IPS DF 6.9 (cell line): ENCODE data around the gene CCER1.

Experiments used
- DNase-seq: peaks from one replicate; pipeline ENCODE4 v3.0.0-alpha.2; 2013; ENCODE audit warnings: low read depth, low spot score
- H3K27ac ChIP-seq: one replicate; pipeline ENCODE4 v1.5.1; 2013; ENCODE audit warnings: low read length, control low read depth
- H3K27me3 ChIP-seq: 2 replicates; pipeline ENCODE4 v1.6.1; 2013; ENCODE audit warnings: mild to moderate bottlenecking, low read length; ENCODE audit not compliant: control insufficient read depth, insufficient read depth
- H3K36me3 ChIP-seq: 2 replicates; pipeline ENCODE4 v1.6.1; 2013; ENCODE audit warnings: low read length; ENCODE audit not compliant: control insufficient read depth, insufficient read depth
- H3K4me1 ChIP-seq: 2 replicates; pipeline ENCODE4 v1.6.1; 2013; ENCODE audit warnings: low read length; ENCODE audit not compliant: control insufficient read depth, insufficient read depth
- H3K4me3 ChIP-seq: 2 replicates; pipeline ENCODE4 v1.5.1; 2013; ENCODE audit warnings: mild to moderate bottlenecking, low read length
- H3K9me3 ChIP-seq: 2 replicates; pipeline ENCODE4 v1.6.1; 2013; ENCODE audit warnings: low read length, inconsistent platforms; ENCODE audit not compliant: control insufficient read depth, insufficient read depth
- WGBS: extraction: QIAGEN DNeasy Blood & Tissue Kit; methylation state at CpG from one replicate; pipeline ENCODE4 v1.1.7; 2013; ENCODE audit warnings: mixed read lengths, missing lambda C conversion rate; ENCODE audit not compliant: insufficient read length, insufficient coverage; 5-methylcytosine and 5-hydroxymethylcytosine counted together

The CCER1 gene

DNA sequence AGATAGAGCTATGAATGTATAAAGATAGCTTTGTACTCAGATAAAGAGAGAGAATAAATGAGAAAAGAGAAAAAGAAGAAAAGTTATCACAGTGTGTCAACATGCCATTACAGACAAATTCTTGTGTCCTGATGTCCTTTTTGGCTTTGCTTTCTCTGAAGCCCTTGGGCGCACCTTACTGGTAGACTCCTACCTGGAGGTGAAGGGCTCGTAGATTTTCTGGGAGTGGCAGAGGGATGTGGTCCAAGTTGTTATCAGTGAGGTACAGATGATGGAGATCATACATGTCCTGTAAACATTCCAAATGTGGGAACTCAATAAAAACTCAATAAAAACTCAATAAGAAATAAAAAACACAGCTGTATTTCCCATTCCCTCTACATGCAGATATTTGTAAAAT lies 14.9 kb upstream of the CCER1 start:
- no peaks in the 10 kb centered on the region for H3K9me3 ChIP-seq
- H3K4me1 ChIP-seq: no peaks in the 10 kb centered on the region
- H3K27me3 ChIP-seq: no peaks in the 10 kb centered on the region
- H3K4me3 ChIP-seq: no peak overlapping the region
- no peak overlapping the region for H3K27ac ChIP-seq
- H3K36me3 ChIP-seq: no peaks in the 10 kb centered on the region
- no peak for DNase-seq
- no CpG with 5 or more reads among the region's 2 CpGs for WGBS

- no peaks in the 10 kb centered on the region for H3K9me3 ChIP-seq
- H3K4me3 ChIP-seq: no peak overlapping the region
- H3K27ac ChIP-seq: no peak overlapping the region
- H3K27me3 ChIP-seq: no peaks in the 10 kb centered on the region
- no peaks in the 10 kb centered on the region for H3K4me1 ChIP-seq
- DNase-seq: no peak
- no CpG with 5 or more reads among the region's 1 CpG for WGBS
- no peaks in the 10 kb centered on the region for H3K36me3 ChIP-seq
Measured at GRCh38 chr12:90969346-90969745, 14.4 kb upstream of the CCER1 start.

DNA sequence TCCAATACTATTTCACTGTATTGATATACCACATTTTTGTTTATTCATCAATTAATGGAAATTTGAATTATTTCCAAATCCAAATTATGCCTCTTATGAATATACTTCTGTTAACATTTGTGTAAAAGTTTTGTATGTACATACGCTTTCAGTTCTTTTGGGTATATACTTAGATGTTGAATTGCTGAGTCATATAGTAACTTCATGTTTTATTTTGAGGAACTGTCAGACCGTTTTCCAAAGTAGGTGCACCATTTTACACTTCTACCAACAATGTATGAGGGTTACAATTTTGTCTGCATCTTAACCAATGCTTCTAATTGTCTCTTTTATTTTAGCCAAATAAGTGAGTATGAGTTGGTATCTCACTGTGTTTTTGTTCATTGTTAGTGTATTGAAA lies 10.2 kb upstream of the CCER1 start:
- Histone ChIP-seq H3K36me3 (no peaks in the 10 kb centered on the region), H3K4me1 (no peaks in the 10 kb centered on the region), H3K4me3 (no peak overlapping the region), H3K27me3 (no peaks in the 10 kb centered on the region), H3K27ac (no peak overlapping the region), H3K9me3 (no peaks in the 10 kb centered on the region)
- DNase-seq: no peak
- no CpG with 5 or more reads among the region's 2 CpGs for WGBS

- no CpG with 5 or more reads among the region's 2 CpGs for WGBS
- H3K4me1 ChIP-seq: no peaks in the 10 kb centered on the region
- H3K4me3 ChIP-seq: no peak overlapping the region
- no peak overlapping the region for H3K27ac ChIP-seq
- no peaks in the 10 kb centered on the region for H3K9me3 ChIP-seq
- no peaks in the 10 kb centered on the region for H3K36me3 ChIP-seq
- no peak for DNase-seq
- H3K27me3 ChIP-seq: no peaks in the 10 kb centered on the region
Measured at GRCh38 chr12:90964616-90965015, 9.6 kb upstream of the CCER1 start.

DNA sequence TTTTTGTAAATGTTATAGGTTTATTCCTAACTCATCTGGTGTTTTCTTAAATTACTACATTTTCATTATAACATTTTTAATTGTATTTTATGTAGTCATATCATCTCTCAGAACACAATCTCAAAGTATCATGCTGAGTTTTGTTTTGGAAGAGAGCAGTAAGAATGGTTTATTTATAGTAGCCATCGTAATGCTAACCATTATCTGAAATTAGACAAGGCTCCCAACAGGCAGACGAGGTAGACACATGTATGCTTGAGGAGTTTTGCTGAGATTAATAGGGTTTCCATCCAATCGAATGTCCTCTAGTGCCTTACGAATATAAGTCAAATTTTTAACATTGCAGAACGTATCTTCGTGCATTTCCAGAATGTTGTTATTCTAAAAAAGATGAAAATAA lies 9.0 kb upstream of the CCER1 start:
- WGBS: no CpG with 5 or more reads among the region's 6 CpGs
- DNase-seq: no peak

GRCh38 chr12:90961154-90961553 lies 6.2 kb upstream of the CCER1 start:
- Histone ChIP-seq H3K27me3 (no peaks in the 10 kb centered on the region), H3K36me3 (no peaks in the 10 kb centered on the region), H3K27ac (no peak overlapping the region), H3K4me3 (no peak overlapping the region), H3K4me1 (no peaks in the 10 kb centered on the region), H3K9me3 (no peaks in the 10 kb centered on the region)
- DNase-seq: no peak
- no CpG with 5 or more reads among the region's 4 CpGs for WGBS

More for the DNA sequence above, 9.0 kb upstream of the CCER1 start:
- Histone ChIP-seq H3K27me3 (no peaks in the 10 kb centered on the region), H3K4me1 (no peaks in the 10 kb centered on the region), H3K9me3 (no peaks in the 10 kb centered on the region), H3K4me3 (no peak overlapping the region), H3K36me3 (no peaks in the 10 kb centered on the region), H3K27ac (no peak overlapping the region)

DNA sequence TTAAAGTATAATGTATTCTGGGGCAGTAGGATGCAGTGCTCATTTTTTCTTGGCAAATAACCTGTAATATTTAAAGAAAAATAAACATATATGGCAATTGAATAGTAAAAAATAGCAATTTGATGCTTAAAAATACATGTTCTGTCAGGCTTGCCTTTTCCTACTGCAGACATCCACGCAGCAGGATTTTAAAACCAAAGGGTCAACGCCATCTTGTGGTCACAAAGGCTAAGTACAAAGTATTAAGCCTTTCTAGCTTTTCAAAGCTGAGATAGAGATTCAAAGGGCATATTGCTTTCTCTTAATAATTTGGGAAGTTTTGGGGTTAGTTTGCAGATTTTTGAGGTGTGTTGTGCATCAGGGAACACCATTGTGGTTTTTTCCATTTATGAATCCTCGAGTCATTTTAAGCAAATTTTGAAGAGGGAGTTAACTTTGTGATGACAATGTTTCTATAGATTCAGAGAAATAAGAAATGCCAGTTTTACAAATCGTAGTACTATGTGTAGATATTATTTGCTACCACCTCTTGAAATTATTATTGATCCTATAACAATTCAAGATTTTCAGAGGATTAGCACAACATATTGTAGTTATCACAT lies 4.7 kb upstream of the CCER1 start:
- WGBS: no CpG with 5 or more reads among the region's 4 CpGs
- no peaks in the 10 kb centered on the region for H3K27me3 ChIP-seq
- DNase-seq: no peak

GRCh38 chr12:90959032-90959431 lies 4.1 kb upstream of the CCER1 start:
- Histone ChIP-seq H3K27ac (no peak overlapping the region), H3K9me3 (no peaks in the 10 kb centered on the region), H3K4me3 (no peak overlapping the region), H3K36me3 (0 out of 2 replicates have a peak, but pooled peaks cover 2% of the 10 kb centered on the region), H3K4me1 (no peaks in the 10 kb centered on the region), H3K27me3 (no peaks in the 10 kb centered on the region)
- DNase-seq: no peak
- no CpG with 5 or more reads among the region's 4 CpGs for WGBS

More for the DNA sequence above, 4.7 kb upstream of the CCER1 start:
- Histone ChIP-seq H3K36me3 (0 out of 2 replicates have a peak, but pooled peaks cover under 1% of the 10 kb centered on the region), H3K4me1 (no peaks in the 10 kb centered on the region), H3K9me3 (no peaks in the 10 kb centered on the region), H3K27ac (no peak overlapping the region), H3K4me3 (no peak overlapping the region)

DNA sequence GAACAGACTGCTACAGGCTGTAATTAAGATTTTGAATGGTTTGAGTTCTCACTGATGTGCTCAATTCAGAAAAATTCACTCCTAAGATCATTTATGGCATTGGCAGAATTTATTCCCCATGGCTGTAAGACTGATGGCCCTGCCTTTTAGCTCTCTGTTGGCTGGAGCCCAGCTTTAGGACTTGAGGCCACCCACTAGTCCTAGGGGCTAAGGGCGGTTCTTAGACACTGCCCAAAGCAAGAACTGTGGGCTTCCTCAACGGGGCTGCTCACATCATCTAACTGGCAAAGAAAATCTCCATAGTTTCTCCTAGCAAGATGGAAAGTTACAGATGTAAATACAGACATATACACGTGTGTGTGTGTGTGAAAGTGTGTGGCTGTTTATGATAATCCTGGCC lies 3.4 kb upstream of the CCER1 start:
- H3K36me3 ChIP-seq: 0 out of 2 replicates have a peak, but pooled peaks cover 2% of the 10 kb centered on the region
- no CpG with 5 or more reads among the region's 3 CpGs for WGBS

DNA sequence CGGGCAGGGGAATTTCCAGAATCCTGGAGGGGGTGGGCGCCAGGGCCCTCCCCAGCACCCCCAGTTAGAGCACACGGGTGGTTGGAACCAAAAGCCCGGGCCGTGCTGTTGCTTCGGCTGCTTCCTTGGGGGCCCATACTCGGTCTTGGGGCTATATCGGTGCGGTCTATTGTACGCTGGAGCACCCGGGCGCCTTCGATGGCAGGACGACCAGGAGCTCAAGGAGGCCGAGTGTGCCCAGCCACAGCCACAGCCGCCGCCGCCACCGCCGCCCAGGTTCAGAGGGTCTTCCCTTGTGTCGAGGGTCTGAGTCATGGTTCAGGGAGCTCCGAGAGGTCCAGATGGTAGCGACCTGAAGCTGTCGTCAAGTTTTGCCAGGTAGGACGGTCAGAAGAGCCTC lies 548 bp downstream of the CCER1 start:
- Histone ChIP-seq H3K27me3 (no peaks in the 10 kb centered on the region), H3K4me3 (no peak overlapping the region), H3K27ac (no peak overlapping the region), H3K36me3 (0 out of 2 replicates have a peak, but pooled peaks cover 2% of the 10 kb centered on the region), H3K9me3 (no peaks in the 10 kb centered on the region), H3K4me1 (no peaks in the 10 kb centered on the region)
- DNase-seq: no peak
- WGBS: no CpG with 5 or more reads among the region's 25 CpGs

More for the DNA sequence above, 3.4 kb upstream of the CCER1 start:
- Histone ChIP-seq H3K4me1 (no peaks in the 10 kb centered on the region), H3K9me3 (no peaks in the 10 kb centered on the region), H3K27ac (no peak overlapping the region), H3K27me3 (no peaks in the 10 kb centered on the region), H3K4me3 (no peak overlapping the region)
- no peak for DNase-seq

GRCh38 chr12:90953956-90954421 lies 987 bp downstream of the CCER1 start:
- no peak overlapping the region for H3K27ac ChIP-seq
- H3K27me3 ChIP-seq: no peaks in the 10 kb centered on the region
- H3K9me3 ChIP-seq: no peaks in the 10 kb centered on the region
- no peak overlapping the region for H3K4me3 ChIP-seq
- 0 out of 2 replicates have a peak, but pooled peaks cover 2% of the 10 kb centered on the region for H3K36me3 ChIP-seq
- WGBS: no CpG with 5 or more reads among the region's 32 CpGs
- no peaks in the 10 kb centered on the region for H3K4me1 ChIP-seq
- peak; percentile 74 for DNase-seq
